Measurements from ENCODE around the gene CCBE1.

The CCBE1 gene

DNA sequence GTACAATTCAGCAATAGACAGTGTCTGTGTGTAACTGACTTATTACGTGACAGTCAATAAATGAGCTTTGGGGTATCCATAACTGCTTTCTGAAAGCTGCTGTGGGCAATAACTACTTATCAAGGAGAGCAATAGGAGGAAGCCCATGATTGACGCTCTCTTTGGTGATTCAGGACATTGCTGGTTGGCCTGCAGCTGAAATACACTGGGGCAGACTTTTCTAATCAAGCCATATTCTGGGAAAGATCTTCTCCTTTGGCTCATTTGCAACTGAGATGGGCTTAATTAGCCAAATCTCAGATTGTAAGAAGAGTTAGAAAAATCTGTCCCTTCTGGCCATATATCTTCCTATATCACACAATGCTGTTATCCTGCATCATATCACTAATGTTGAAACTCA is 24.0 kb upstream of the CCBE1 start:
- Histone ChIP-seq H3K36me3 (ENCODE audit: control insufficient read depth in 1 of 2, insufficient read depth in 2 of 2, low read depth in 1 of 2, low read length in 2 of 2) (no peaks in the 10 kb centered on the region), H3K27me3 (ENCODE audit: control insufficient read depth in 1 of 2, insufficient read depth in 1 of 2, low read length in 2 of 2) (no peaks in the 10 kb centered on the region), H2AFZ (ENCODE audit: low read depth, low read length) (no peak overlapping the region), H3K4me1 (ENCODE audit: control insufficient read depth, insufficient read depth, low read depth, low read length) (peaks cover 11% of the 10 kb centered on the region), H3K4me2 (ENCODE audit: low read length, poor library complexity, severe bottlenecking) (no peak overlapping the region), H3K27ac (ENCODE audit: low read length, poor library complexity, severe bottlenecking) (no peak overlapping the region), H3K9me3 (ENCODE audit: control insufficient read depth, low read length) (peaks cover 3% of the 10 kb centered on the region), H2BK15ac (ENCODE audit: low read depth, poor library complexity, severe bottlenecking) (no peak overlapping the region), H3K4me3 (ENCODE audit: insufficient read depth in 1 of 2, low read depth in 1 of 2, low read length in 2 of 2) (no peak overlapping the region), H3K4ac (ENCODE audit: low read depth in 1 of 2, low read length in 2 of 2) (no peak overlapping the region), H2BK12ac (ENCODE audit: low read length in 2 of 2) (no peak overlapping the region), H3K79me1 (replicated peaks; ENCODE audit: low read length, poor library complexity, severe bottlenecking) (no peaks in the 10 kb centered on the region), H2AK5ac (ENCODE audit: low read length, severe bottlenecking) (no peak overlapping the region), H4K8ac (ENCODE audit: low read length) (no peak overlapping the region), H3K18ac (ENCODE audit: low read depth in 1 of 2, low read length in 2 of 2) (no peak overlapping the region), H3K23ac (ENCODE audit: low read length in 2 of 2) (no peak overlapping the region), H2BK5ac (ENCODE audit: low read depth, low read length, poor library complexity, severe bottlenecking) (no peak overlapping the region), H4K91ac (ENCODE audit: low read length) (no peak overlapping the region), H3K14ac (ENCODE audit: low read length in 2 of 2) (no peak overlapping the region), H3K9ac (ENCODE audit: low read length) (no peak overlapping the region), H2BK120ac (ENCODE audit: low read depth, low read length) (no peak overlapping the region)
- WGBS: 82% methylated on average over 2 of the region's 2 CpGs
- no peak for DNase-seq

GRCh38 chr18:59719544-59720181 is 22.4 kb upstream of the CCBE1 start:
- Histone ChIP-seq H3K14ac (ENCODE audit: low read length in 2 of 2) (no peak overlapping the region), H3K79me1 (replicated peaks; ENCODE audit: low read length, poor library complexity, severe bottlenecking) (no peaks in the 10 kb centered on the region), H3K4me1 (ENCODE audit: control insufficient read depth, insufficient read depth, low read depth, low read length) (peaks cover 15% of the 10 kb centered on the region), H2BK12ac (ENCODE audit: low read length in 2 of 2) (no peak overlapping the region), H2AFZ (ENCODE audit: low read depth, low read length) (no peak overlapping the region), H2BK15ac (ENCODE audit: low read depth, poor library complexity, severe bottlenecking) (no peak overlapping the region), H3K27ac (ENCODE audit: low read length, poor library complexity, severe bottlenecking) (peak overlapping the region; percentile 8), H2BK120ac (ENCODE audit: low read depth, low read length) (no peak overlapping the region), H4K91ac (ENCODE audit: low read length) (no peak overlapping the region), H3K36me3 (ENCODE audit: control insufficient read depth in 1 of 2, insufficient read depth in 2 of 2, low read depth in 1 of 2, low read length in 2 of 2) (no peaks in the 10 kb centered on the region), H3K27me3 (ENCODE audit: control insufficient read depth in 1 of 2, insufficient read depth in 1 of 2, low read length in 2 of 2) (no peaks in the 10 kb centered on the region), H3K9me3 (ENCODE audit: control insufficient read depth, low read length) (peaks cover 3% of the 10 kb centered on the region), H2BK5ac (ENCODE audit: low read depth, low read length, poor library complexity, severe bottlenecking) (no peak overlapping the region), H3K23ac (ENCODE audit: low read length in 2 of 2) (no peak overlapping the region), H3K4ac (ENCODE audit: low read depth in 1 of 2, low read length in 2 of 2) (no peak overlapping the region), H3K4me2 (ENCODE audit: low read length, poor library complexity, severe bottlenecking) (no peak overlapping the region), H3K18ac (ENCODE audit: low read depth in 1 of 2, low read length in 2 of 2) (no peak overlapping the region), H2AK5ac (ENCODE audit: low read length, severe bottlenecking) (peak overlapping the region; percentile 6), H3K4me3 (ENCODE audit: insufficient read depth in 1 of 2, low read depth in 1 of 2, low read length in 2 of 2) (peak overlapping the region in 1 of 2 experiments; percentile 20), H3K9ac (ENCODE audit: low read length) (peak overlapping the region; percentile 71), H4K8ac (ENCODE audit: low read length) (no peak overlapping the region)
- DNase-seq: peak; percentile 29
- 93% methylated on average over 2 of the region's 3 CpGs for WGBS

DNA sequence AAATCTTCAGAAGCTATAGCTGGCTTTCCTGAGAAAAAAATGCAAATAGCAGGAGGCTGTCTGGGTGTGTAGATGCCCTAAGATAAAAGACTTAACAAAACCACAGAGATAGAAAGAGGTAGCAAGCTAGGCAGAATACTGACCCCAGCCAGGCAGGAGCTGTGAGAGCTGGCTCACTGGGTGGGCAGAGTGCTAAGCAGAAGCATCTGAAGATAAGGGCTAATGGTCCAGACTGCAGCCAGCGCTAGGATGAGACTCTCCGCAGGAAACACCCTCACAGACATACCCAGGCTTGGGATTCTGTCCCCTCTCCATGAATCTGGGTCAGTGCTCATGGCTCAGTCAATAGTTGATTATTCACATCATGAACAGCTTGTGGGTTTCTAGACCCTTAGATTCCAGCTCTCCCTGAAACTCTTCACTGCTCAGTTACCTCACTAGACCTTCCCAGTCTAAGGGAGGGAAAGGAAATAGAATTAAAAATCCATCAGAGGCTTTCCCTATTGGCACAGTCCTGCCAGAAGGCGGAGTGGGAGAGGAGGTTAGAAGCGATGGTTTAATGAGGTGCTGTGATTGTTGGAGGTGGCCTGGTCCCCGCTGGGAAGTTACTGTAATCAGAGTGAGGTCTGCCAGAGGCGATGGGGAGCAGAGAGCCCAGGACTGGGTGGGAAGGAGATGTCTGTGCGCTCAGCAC is 21.4 kb upstream of the CCBE1 start:
- Histone ChIP-seq H3K4ac (ENCODE audit: low read depth in 1 of 2, low read length in 2 of 2) (no peak overlapping the region), H3K23ac (ENCODE audit: low read length in 2 of 2) (no peak overlapping the region), H2BK120ac (ENCODE audit: low read depth, low read length) (no peak overlapping the region), H3K27me3 (ENCODE audit: control insufficient read depth in 1 of 2, insufficient read depth in 1 of 2, low read length in 2 of 2) (no peaks in the 10 kb centered on the region), H2AK5ac (ENCODE audit: low read length, severe bottlenecking) (peak overlapping the region; percentile 58), H3K4me3 (ENCODE audit: insufficient read depth in 1 of 2, low read depth in 1 of 2, low read length in 2 of 2) (peak overlapping the region in 1 of 2 experiments; percentile 20), H3K27ac (ENCODE audit: low read length, poor library complexity, severe bottlenecking) (peak overlapping the region; percentile 12), H2BK5ac (ENCODE audit: low read depth, low read length, poor library complexity, severe bottlenecking) (peak overlapping the region; percentile 89), H3K4me1 (ENCODE audit: control insufficient read depth, insufficient read depth, low read depth, low read length) (peaks cover 15% of the 10 kb centered on the region), H2BK15ac (ENCODE audit: low read depth, poor library complexity, severe bottlenecking) (no peak overlapping the region), H4K91ac (ENCODE audit: low read length) (no peak overlapping the region), H3K18ac (ENCODE audit: low read depth in 1 of 2, low read length in 2 of 2) (no peak overlapping the region), H3K36me3 (ENCODE audit: control insufficient read depth in 1 of 2, insufficient read depth in 2 of 2, low read depth in 1 of 2, low read length in 2 of 2) (no peaks in the 10 kb centered on the region), H3K9me3 (ENCODE audit: control insufficient read depth, low read length) (peaks cover 3% of the 10 kb centered on the region), H4K8ac (ENCODE audit: low read length) (no peak overlapping the region), H2AFZ (ENCODE audit: low read depth, low read length) (no peak overlapping the region), H3K79me1 (replicated peaks; ENCODE audit: low read length, poor library complexity, severe bottlenecking) (no peaks in the 10 kb centered on the region), H3K14ac (ENCODE audit: low read length in 2 of 2) (no peak overlapping the region), H3K4me2 (ENCODE audit: low read length, poor library complexity, severe bottlenecking) (no peak overlapping the region), H2BK12ac (ENCODE audit: low read length in 2 of 2) (peak overlapping the region in 1 of 2 experiments; percentile 80), H3K9ac (ENCODE audit: low read length) (peak overlapping the region; percentile 71)
- 77% methylated on average over 6 of the region's 7 CpGs for WGBS
- DNase-seq: no peak

- 0% methylated on average over 3 of the region's 3 CpGs for WGBS
- H4K8ac ChIP-seq (ENCODE audit: low read length): no peak overlapping the region
- H3K23ac ChIP-seq (ENCODE audit: low read length in 2 of 2): no peak overlapping the region
- H3K9me3 ChIP-seq (ENCODE audit: control insufficient read depth, low read length): peaks cover 3% of the 10 kb centered on the region
- H3K4me1 ChIP-seq (ENCODE audit: control insufficient read depth, insufficient read depth, low read depth, low read length): peaks cover 15% of the 10 kb centered on the region
- H2BK15ac ChIP-seq (ENCODE audit: low read depth, poor library complexity, severe bottlenecking): no peak overlapping the region
- peak overlapping the region in 1 of 2 experiments; percentile 20 for H3K4me3 ChIP-seq (ENCODE audit: insufficient read depth in 1 of 2, low read depth in 1 of 2, low read length in 2 of 2)
- no peak overlapping the region for H2BK120ac ChIP-seq (ENCODE audit: low read depth, low read length)
- no peak overlapping the region for H3K27ac ChIP-seq (ENCODE audit: low read length, poor library complexity, severe bottlenecking)
- H3K9ac ChIP-seq (ENCODE audit: low read length): no peak overlapping the region
- no peak overlapping the region for H3K14ac ChIP-seq (ENCODE audit: low read length in 2 of 2)
- H2AFZ ChIP-seq (ENCODE audit: low read depth, low read length): no peak overlapping the region
- no peaks in the 10 kb centered on the region for H3K79me1 ChIP-seq (replicated peaks; ENCODE audit: low read length, poor library complexity, severe bottlenecking)
- H3K36me3 ChIP-seq (ENCODE audit: control insufficient read depth in 1 of 2, insufficient read depth in 2 of 2, low read depth in 1 of 2, low read length in 2 of 2): no peaks in the 10 kb centered on the region
- no peak overlapping the region for H2AK5ac ChIP-seq (ENCODE audit: low read length, severe bottlenecking)
- no peak overlapping the region for H3K4me2 ChIP-seq (ENCODE audit: low read length, poor library complexity, severe bottlenecking)
- no peak overlapping the region for H2BK5ac ChIP-seq (ENCODE audit: low read depth, low read length, poor library complexity, severe bottlenecking)
- no peak overlapping the region for H2BK12ac ChIP-seq (ENCODE audit: low read length in 2 of 2)
- peak; percentile 28 for DNase-seq
- no peak overlapping the region for H3K4ac ChIP-seq (ENCODE audit: low read depth in 1 of 2, low read length in 2 of 2)
- H4K91ac ChIP-seq (ENCODE audit: low read length): no peak overlapping the region
- H3K18ac ChIP-seq (ENCODE audit: low read depth in 1 of 2, low read length in 2 of 2): no peak overlapping the region
- H3K27me3 ChIP-seq (ENCODE audit: control insufficient read depth in 1 of 2, insufficient read depth in 1 of 2, low read length in 2 of 2): no peaks in the 10 kb centered on the region
Observed at GRCh38 chr18:59718108-59718463, 20.9 kb upstream of the CCBE1 start.

Measured in mesenchymal stem cell (in vitro differentiated cells and primary cell).